GM19351 (cell line): Measurements from ENCODE around the gene PER3.

Experiments used
- ATAC-seq: cut with Tn5 transposase; IDR thresholded peaks from one replicate; pipeline ENCODE4 v1.9.1; 2021; ENCODE audit warnings: mild to moderate bottlenecking, moderate library complexity; ENCODE audit not compliant: unreplicated experiment

Gene PER3

GRCh38 chr1:7783826-7784491 lies at the start of gene PER3:
TSS of gene PER3 (plus strand) at chr1:7784291. CDS start at chr1:7784878, 587 bp downstream.
- ATAC-seq, result peak; percentile 91

- ATAC-seq, result no peak
Observed at GRCh38 chr1:7738044-7738443, 46.0 kb upstream of the PER3 start.

- ATAC-seq, result no peak
Observed at GRCh38 chr1:7743346-7743745, 40.7 kb upstream of the PER3 start.

DNA sequence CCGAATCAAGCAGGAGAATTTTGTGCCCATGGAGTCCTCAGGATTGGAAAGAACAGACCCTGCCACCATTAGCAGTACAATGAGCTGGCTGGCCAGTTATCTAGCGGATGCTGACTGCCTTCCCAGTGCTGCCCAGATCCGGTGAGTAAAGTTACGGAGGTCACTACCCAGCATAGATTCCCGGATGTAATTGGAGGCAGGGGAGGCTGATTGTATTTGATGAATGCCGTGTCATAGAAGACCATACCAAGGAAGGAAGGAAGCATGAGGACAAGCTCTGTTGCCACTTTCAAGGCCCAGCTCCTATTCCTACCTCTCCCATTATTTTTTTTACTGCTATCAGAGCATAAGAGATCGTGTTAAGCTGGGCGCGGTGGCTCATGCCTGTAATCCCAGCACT lies 39.2 kb upstream of the PER3 start:
- no peak for ATAC-seq

- no peak for ATAC-seq
Observed at GRCh38 chr1:7745783-7746182, 38.3 kb upstream of the PER3 start.

DNA sequence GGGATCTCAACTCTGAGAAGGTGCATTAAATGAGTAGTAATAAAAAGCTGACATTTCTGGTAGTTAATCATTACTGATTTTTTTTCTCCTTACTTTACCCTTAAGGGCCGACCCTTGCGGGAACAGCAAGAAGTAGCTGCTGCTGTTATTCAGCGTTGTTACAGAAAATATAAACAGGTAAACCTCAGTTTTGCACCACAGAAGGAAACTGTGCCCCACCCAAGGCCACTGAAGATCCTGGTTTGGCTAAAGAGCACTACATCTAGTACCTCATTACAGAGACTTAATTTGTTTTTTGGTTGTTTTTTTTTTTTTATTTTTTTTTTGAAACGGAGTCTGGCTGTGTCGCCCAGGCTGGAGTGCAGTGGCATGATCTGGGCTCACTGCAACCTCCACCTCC lies 36.5 kb upstream of the PER3 start:
- no peak for ATAC-seq

DNA sequence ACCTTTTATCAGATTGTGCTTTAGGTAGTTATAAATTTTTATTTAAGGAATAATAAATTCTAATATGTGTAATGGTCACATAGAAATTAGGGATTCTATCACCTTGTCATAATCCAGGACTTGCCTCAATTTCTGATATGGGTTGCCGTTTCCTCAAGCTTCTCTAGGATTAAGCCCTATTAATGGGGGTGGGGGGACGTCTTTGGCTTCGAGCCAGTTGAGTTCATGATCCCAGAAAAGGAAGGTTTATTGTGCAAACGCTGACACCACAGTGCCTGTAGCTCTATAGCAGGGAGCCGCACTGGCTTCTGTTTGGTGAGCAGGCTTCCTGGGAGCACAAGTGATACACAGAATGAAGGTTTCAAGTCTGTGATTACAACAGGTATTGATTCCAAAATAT lies 35.0 kb upstream of the PER3 start:
- ATAC-seq, result no peak

GRCh38 chr1:7751174-7751573 lies 32.9 kb upstream of the PER3 start:
- ATAC-seq, result no peak

GRCh38 chr1:7752512-7753417 lies 31.3 kb upstream of the PER3 start:
- no peak for ATAC-seq

DNA sequence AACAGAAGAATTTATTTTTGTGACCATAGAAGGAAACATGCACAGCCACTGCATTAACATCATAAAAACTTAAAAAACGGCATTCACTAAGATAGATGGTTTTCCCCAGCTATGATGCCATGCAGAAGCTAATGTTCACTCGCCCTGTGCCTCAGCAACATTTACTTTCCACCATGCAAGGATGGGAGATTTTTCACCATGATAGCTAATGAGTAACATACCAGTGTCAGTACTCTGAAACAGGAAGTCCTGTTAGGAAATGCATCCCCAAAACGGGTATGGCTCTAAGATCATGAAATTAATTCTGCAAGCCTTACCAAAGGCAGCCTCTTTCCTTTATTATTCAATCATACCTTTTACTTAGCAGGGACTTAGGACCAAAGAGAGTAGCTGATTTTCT lies 30.4 kb upstream of the PER3 start:
- no peak for ATAC-seq

GRCh38 chr1:7754234-7754633 lies 29.9 kb upstream of the PER3 start:
- no peak for ATAC-seq

GRCh38 chr1:7755448-7755847 lies 28.6 kb upstream of the PER3 start:
- no peak for ATAC-seq

DNA sequence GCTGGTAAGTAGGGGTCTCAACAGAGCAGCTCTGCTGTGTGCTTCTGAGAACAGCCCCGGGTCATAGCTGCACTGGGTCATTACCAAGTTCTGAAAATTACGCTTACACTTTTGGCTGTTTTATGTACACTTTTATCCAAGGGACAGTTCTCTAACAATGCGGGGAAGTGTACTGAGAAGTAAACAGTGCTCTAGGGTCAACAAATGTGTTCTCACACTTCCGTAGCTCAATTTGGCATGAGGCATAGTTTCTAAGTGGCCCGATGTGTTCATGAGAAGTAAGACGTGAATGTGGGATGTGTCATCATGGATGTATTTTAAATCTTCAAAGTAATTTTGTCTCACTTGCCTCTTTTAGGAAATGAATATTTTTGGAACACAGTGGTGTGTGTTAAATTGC lies 23.8 kb upstream of the PER3 start:
- no peak for ATAC-seq

GRCh38 chr1:7761103-7761502 lies 23.0 kb upstream of the PER3 start:
- no peak for ATAC-seq

DNA sequence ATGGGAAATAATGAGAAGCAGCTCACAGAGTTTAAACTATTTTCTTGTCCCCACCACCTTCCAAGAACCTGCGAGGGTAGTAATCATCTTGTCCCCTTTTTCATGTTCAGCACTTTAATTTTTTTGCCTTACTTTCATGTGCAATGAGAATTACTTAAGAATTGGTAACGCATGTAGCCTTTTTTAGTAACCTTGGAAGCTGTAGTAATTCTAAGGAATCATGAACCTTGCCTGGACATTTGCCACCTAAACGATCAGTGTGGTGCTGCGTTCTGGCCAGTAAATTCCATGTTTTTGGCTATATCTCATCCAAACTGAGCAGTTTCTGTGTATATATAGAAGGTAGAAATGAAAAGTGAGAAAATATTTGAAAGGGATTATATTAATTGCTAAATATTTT lies 16.9 kb upstream of the PER3 start:
- ATAC-seq, result no peak

DNA sequence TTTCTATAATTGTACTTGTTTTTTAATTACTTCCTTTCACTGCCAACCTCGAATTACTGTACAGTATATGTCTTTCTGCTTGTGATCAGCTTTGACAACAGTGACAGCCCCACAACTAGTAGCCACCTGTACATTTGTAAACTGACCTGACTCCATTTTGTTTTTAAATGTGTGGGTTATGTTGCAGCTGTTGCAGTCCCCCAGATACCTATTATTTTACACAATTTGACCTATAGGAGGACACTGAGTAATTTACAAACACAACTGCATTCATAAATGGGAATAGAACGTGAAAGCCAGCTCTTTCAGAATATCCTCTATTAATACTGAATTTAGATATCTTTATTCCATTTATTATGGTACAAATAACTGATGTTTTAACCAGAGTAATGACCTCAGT lies 15.5 kb upstream of the PER3 start:
- ATAC-seq, result no peak

DNA sequence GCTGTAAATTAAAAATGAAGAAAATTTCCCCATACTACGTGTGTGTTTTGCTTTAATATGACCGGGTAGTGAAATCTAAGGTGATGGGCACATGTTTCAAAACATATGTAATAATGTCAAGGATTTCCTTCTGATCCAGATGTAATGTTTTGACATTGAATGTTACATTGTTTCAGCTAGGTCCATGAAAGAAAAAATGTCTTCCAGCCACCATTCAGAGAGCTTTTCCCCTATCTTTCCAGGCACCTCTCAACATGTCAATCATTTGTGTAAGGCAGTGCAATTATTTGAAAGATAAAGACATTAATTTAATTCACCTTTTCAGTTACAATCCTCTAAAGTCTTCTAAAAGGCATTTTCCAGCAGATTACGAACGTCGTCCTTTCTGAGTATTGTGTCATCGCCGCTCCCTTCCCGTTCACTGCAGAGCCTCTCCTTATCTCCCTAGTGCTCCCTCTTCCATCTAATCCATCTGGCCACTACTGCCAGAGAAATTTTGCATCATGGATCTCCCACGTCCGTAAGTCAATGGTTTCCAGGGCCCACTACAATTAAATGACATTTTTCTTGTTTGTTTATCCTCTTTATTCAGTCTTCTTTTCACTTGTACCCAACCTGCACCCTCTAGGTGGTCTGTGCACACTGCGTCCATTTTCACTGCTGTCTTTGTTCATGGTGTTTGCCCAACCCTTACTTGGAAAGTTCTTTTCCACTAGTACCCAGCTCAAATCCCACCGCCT lies 14.2 kb upstream of the PER3 start:
- no peak for ATAC-seq

DNA sequence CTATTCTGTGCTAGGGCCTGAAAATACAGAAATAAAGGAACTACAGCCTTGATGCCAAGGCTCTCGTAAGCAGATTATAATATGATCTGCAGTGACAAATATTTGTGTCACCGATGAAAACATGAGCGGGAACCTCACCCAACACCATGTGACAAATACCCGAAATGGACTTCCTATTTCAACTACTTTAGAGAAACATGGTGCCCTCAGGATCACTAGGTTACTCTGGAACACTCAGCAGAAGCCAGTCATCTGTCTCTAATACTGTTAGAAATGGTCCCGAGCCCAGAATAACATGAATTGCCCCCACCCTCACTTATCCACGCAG lies 13.5 kb upstream of the PER3 start:
- ATAC-seq, result peak; percentile 9

GRCh38 chr1:7770997-7771822 lies 12.9 kb upstream of the PER3 start, which contains the start of gene VAMP3:
TSS of gene VAMP3 (plus strand) at chr1:7771296. CDS start at chr1:7771384, 88 bp downstream.
- peak; percentile 82 for ATAC-seq

DNA sequence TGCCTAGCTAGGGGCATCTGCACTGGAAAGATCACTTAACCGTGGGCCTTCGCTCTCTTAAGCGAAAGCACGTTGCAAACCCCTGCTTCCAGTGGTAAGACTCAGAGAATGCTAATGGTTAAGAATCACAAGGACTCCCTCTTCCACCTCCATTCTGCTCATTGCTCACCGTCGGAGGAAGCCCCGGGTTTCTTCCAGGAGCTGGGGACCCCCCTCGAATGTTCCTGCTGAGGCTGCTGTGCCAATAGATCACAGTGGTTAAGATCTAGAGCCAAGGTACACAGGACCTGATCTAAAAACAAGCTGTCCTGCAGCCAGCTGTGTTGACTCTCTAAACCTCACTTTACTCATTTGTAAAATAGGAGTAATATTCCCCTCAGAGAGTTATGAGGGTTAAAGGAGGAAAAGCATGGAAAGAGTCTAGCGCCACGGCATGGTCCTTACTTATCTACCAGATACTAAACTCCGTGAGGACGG lies 12.2 kb upstream of the PER3 start:
- no peak for ATAC-seq

- ATAC-seq, result no peak
Observed at GRCh38 chr1:7777591-7777990, 6.5 kb upstream of the PER3 start.
